Esophagus squamous epithelium (tissue), 4 donors: ENCODE data around the gene FAM20C.

Experiments
- CTCF ChIP-seq, 6 experiments: fragments of 450-650 bp in 4 of 6; fragments of 200-600 bp in 2 of 6; sonication (generic) in 2 of 6; IDR thresholded peaks; one replicate each; pipeline ENCODE4 v1.5.1; 2016 to 2019; ENCODE audit warnings: antibody characterized with exemption in 6 of 6, mild to moderate bottlenecking in 4 of 6, moderate library complexity in 4 of 6
- POLR2A ChIP-seq, 4 donors: fragments of 450-650 bp; IDR thresholded peaks; one replicate each; pipeline ENCODE4 v1.6.1; 2017; ENCODE audit warnings: antibody characterized with exemption in 4 of 4, mild to moderate bottlenecking in 4 of 4, moderate library complexity in 3 of 4

GRCh38 chr7:309586-310228 lies 117.3 kb downstream of the FAM20C start:
- no peak for TF ChIP-seq POLR2A (IDR thresholded peaks at IDR 0.05)
- no peak for TF ChIP-seq CTCF (IDR thresholded peaks at IDR 0.05)
